Activated CD8-positive, alpha-beta T cell treated with anti-CD3 and anti-CD28 coated beads for 36 hours (primary cell): ENCODE data around the gene CHRM5. TPM values are rescaled to one million over a fixed set of nuclear protein-coding genes. Genes with fewer than 3 reads are reported as not detected.

Experiments
- total RNA-seq, 2 experiments: library from RNA; stranded (reverse); gene quantifications; one replicate each; pipeline ENCODE4 v1.2.3, GENCODE V29; 2021

The CHRM5 gene
- total RNA-seq, 2 experiments from 2014 or later = not detected

Other genes with a start within 250 kb of the CHRM5 start
- gene AVEN, start 70.7 kb downstream of the CHRM5 start, total RNA-seq = 10 to 100 TPM in 1 of 2 experiments, 1 to 10 TPM in 1; 8.8 to 13.0 TPM
- gene EMC7, start 133.4 kb downstream of the CHRM5 start, total RNA-seq = 10 to 100 TPM; 45.0 to 49.9 TPM
- gene PGBD4, start 133.6 kb downstream of the CHRM5 start, total RNA-seq = 1 to 10 TPM; 2.6 to 2.7 TPM
- 10 to 100 TPM; 41.6 to 45.5 TPM for gene KATNBL1, start 241.6 kb downstream of the CHRM5 start, total RNA-seq